Esophagus squamous epithelium (tissue), 5 donors: ENCODE results near the gene TMEM207. TPM values are rescaled to one million over a fixed set of nuclear protein-coding genes. Genes with fewer than 3 reads are reported as not detected.

Experiments used
- DNase-seq: peaks from one replicate; lab custom pipeline; 2025; lab: John Stamatoyannopoulos, UW
- H3K27ac ChIP-seq, 4 donors: fragments of 200-600 bp; sonication (generic); one replicate each; pipeline ENCODE4 v1.5.1; 2016 to 2019; ENCODE audit warnings: mild to moderate bottlenecking in 1 of 4
- H3K27me3 ChIP-seq, 4 donors: fragments of 200-600 bp; sonication (generic); 1 replicate in 3 of 4; 2 replicates in 1 of 4; pipeline versions ENCODE4 v1.5.1 to v1.6.0; 2017 to 2021; ENCODE audit warnings: antibody characterized with exemption in 1 of 4
- H3K36me3 ChIP-seq, 3 donors: fragments of 200-600 bp; sonication (generic); one replicate each; pipeline ENCODE4 v1.5.1; 2016 to 2019
- H3K4me1 ChIP-seq, 3 donors: fragments of 200-600 bp; sonication (generic); one replicate each; pipeline ENCODE4 v1.5.1; 2017 to 2019
- H3K4me3 ChIP-seq, 4 donors: fragments of 200-600 bp; sonication (generic); 1 replicate in 3 of 4; 2 replicates in 1 of 4; pipeline ENCODE4 v1.5.1; 2016 to 2019; ENCODE audit warnings: mild to moderate bottlenecking in 2 of 4, moderate library complexity in 1 of 4
- H3K9me3 ChIP-seq, 3 donors: fragments of 200-600 bp; sonication (generic); one replicate each; pipeline ENCODE4 v1.5.1; 2016 to 2019
- POLR2A ChIP-seq, 4 donors: fragments of 450-650 bp; IDR thresholded peaks; one replicate each; pipeline ENCODE4 v1.6.1; 2017; ENCODE audit warnings: antibody characterized with exemption in 4 of 4, mild to moderate bottlenecking in 4 of 4, moderate library complexity in 3 of 4
- WGBS, 2 donors: methylation state at CpG; one replicate each; pipeline ENCODE4 v1.1.5; 2018; 5-methylcytosine and 5-hydroxymethylcytosine counted together
- intact Hi-C: fragments of 100-400 bp; cut with DNase I; formaldehyde crosslinking; loops from one replicate; pipeline ENCODE4 v1.15.0; 2022
- total RNA-seq, 4 donors: library from RNA; depleted of rRNA; stranded (reverse); fragments of >200 nt; gene quantifications; one replicate each; pipeline ENCODE4 v1.1.0, GENCODE V29; 2016
- TF ChIP-seq, protein P1 (sequence below), 6 experiments: fragments of 450-650 bp in 4 of 6; fragments of 200-600 bp in 2 of 6; sonication (generic) in 2 of 6; IDR thresholded peaks; one replicate each; pipeline ENCODE4 v1.5.1; 2016 to 2019; ENCODE audit warnings: antibody characterized with exemption in 6 of 6, mild to moderate bottlenecking in 4 of 6, moderate library complexity in 4 of 6
- donor health status: DM: yes; HTN: yes; CAD: no.

TMEM207 gene
- total RNA-seq, 4 donors from 2014 or later = not detected

GRCh38 chr3:190396001-190396400 lies 53.7 kb downstream of the TMEM207 start:
- Histone ChIP-seq H3K4me3 (no peak overlapping the region), H3K9me3 (no peaks in the 10 kb centered on the region), H3K36me3 (no peaks in the 10 kb centered on the region), H3K27ac (no peak overlapping the region), H3K27me3 (no peaks in the 10 kb centered on the region), H3K4me1 (no peaks in the 10 kb centered on the region)
- DNase-seq = no peak
- no peak for TF ChIP-seq POLR2A (IDR thresholded peaks at IDR 0.05)
- TF ChIP-seq, protein P1, sequence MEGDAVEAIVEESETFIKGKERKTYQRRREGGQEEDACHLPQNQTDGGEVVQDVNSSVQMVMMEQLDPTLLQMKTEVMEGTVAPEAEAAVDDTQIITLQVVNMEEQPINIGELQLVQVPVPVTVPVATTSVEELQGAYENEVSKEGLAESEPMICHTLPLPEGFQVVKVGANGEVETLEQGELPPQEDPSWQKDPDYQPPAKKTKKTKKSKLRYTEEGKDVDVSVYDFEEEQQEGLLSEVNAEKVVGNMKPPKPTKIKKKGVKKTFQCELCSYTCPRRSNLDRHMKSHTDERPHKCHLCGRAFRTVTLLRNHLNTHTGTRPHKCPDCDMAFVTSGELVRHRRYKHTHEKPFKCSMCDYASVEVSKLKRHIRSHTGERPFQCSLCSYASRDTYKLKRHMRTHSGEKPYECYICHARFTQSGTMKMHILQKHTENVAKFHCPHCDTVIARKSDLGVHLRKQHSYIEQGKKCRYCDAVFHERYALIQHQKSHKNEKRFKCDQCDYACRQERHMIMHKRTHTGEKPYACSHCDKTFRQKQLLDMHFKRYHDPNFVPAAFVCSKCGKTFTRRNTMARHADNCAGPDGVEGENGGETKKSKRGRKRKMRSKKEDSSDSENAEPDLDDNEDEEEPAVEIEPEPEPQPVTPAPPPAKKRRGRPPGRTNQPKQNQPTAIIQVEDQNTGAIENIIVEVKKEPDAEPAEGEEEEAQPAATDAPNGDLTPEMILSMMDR (IDR thresholded peaks at IDR 0.05) = no peak
- intact Hi-C loops = no loop called here

DNA sequence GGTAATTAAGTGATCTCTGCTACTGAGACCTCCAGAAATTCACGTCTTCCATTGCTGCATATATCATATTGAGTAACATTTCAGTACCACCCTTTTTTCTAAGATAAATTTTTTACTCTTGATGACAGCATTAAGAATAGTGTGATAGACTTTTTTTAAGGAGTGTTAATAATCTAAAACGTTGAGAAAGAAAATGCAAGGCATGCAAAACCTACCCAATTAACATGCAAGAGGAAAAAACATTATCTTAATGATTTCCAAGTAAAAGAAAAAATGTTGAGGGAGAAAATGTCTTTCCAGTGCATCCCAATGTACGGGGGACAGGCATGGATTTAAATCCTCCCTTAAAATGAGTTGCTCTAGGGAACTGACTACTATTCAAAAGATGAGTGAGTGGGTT lies 61.0 kb downstream of the TMEM207 start:
- no peak for TF ChIP-seq POLR2A (IDR thresholded peaks at IDR 0.05)
- TF ChIP-seq, protein P1 (IDR thresholded peaks at IDR 0.05) = no peak

GRCh38 chr3:190387578-190388213 lies 62.0 kb downstream of the TMEM207 start, which contains the start of gene CLDN16:
CLDN16 (plus strand) TSS chr3:190388163; CDS start chr3:190388330, 167 bp downstream.
- TF ChIP-seq, protein P1 (IDR thresholded peaks at IDR 0.05) = no peak
- no peak for TF ChIP-seq POLR2A (IDR thresholded peaks at IDR 0.05)
- H3K27me3 ChIP-seq = no peaks in the 10 kb centered on the region
- no peak within 1 kb of the TSS for H3K27ac ChIP-seq
- no peaks in the 10 kb centered on the region for H3K9me3 ChIP-seq
- WGBS, 2 donors = 91 to 92% methylated on average over 9 to 10 of the region's 12 CpGs
- H3K36me3 ChIP-seq = no peaks in the 10 kb centered on the region
- DNase-seq = no peak
- intact Hi-C loops = loop anchor here (10.0 kb wide), 1 partner anchor 53 kb away; no protein-coding TSS in a partner anchor
- H3K4me1 ChIP-seq = peaks cover 0 to 22% (median 0%) of the 10 kb centered on the region in 3 donors
- no peak within 1 kb of the TSS for H3K4me3 ChIP-seq

More for the DNA sequence above, 61.0 kb downstream of the TMEM207 start:
- H3K36me3 ChIP-seq = no peaks in the 10 kb centered on the region
- peaks cover 0 to 21% (median 0%) of the 10 kb centered on the region in 3 donors for H3K4me1 ChIP-seq
- intact Hi-C loops = loop anchor here (10.0 kb wide), 1 partner anchor 54 kb away; no protein-coding TSS in a partner anchor
- no peaks in the 10 kb centered on the region for H3K27me3 ChIP-seq
- 71 to 79% methylated on average over 3 of the region's 3 CpGs for WGBS, 2 donors
- H3K4me3 ChIP-seq = no peak overlapping the region
- no peak overlapping the region for H3K27ac ChIP-seq
- DNase-seq = no peak
- no peaks in the 10 kb centered on the region for H3K9me3 ChIP-seq

GRCh38 chr3:190385731-190386688 lies 63.7 kb downstream of the TMEM207 start:
- WGBS, 2 donors = 33 to 51% methylated on average over 8 of the region's 8 CpGs
- TF ChIP-seq, protein P1 (IDR thresholded peaks at IDR 0.05) = no peak
- TF ChIP-seq POLR2A (IDR thresholded peaks at IDR 0.05) = no peak
- no peaks in the 10 kb centered on the region for H3K27me3 ChIP-seq
- peaks cover 0 to 38% (median 0%) of the 10 kb centered on the region in 3 donors for H3K4me1 ChIP-seq
- intact Hi-C loops = loop anchor here (10.0 kb wide), 1 partner anchor 51 kb away; no protein-coding TSS in a partner anchor
- DNase-seq = no peak
- H3K36me3 ChIP-seq = no peaks in the 10 kb centered on the region
- H3K4me3 ChIP-seq = no peak overlapping the region
- H3K9me3 ChIP-seq = no peaks in the 10 kb centered on the region
- H3K27ac ChIP-seq = no peak overlapping the region
